Stomach (tissue), 4 donors: Measurements from ENCODE around the gene AKAP9.

Source experiments
- CTCF ChIP-seq, 7 experiments: fragments of 450-650 bp in 4 of 7; fragments of 200-600 bp in 3 of 7; sonication (generic) in 3 of 7; IDR thresholded peaks; one replicate each; pipeline ENCODE4 v1.5.1; 2016 to 2019; ENCODE audit warnings: antibody characterized with exemption in 7 of 7, control low read depth in 2 of 7, mild to moderate bottlenecking in 1 of 7
- EP300 ChIP-seq: sonication (generic); formaldehyde crosslinking; IDR thresholded peaks from one replicate; pipeline ENCODE4 v1.6.1; 2017; ENCODE audit warnings: antibody characterized with exemption
- POLR2A ChIP-seq, 4 donors: fragments of 450-650 bp; IDR thresholded peaks; one replicate each; pipeline ENCODE4 v1.6.1; 2016; ENCODE audit warnings: antibody characterized with exemption in 4 of 4, control low read depth in 2 of 4, mild to moderate bottlenecking in 1 of 4, moderate library complexity in 1 of 4

GRCh38 chr7:92020636-92021035 is 80.0 kb downstream of the AKAP9 start:
- TF ChIP-seq CTCF (IDR thresholded peaks at IDR 0.05): no peak
- no peak for TF ChIP-seq POLR2A (IDR thresholded peaks at IDR 0.05)
- TF ChIP-seq EP300: no peak
